Measurements from ENCODE around the gene SLC6A8.
"Not testable (repeated sequence)": the region's sequence is repeated elsewhere in the genome, so short reads cannot be mapped to it uniquely, and the experiment has no call there.

SLC6A8 gene

GRCh38 chrX:153731117-153731844, 43.6 kb downstream of the SLC6A8 start:
- DNase-seq (ENCODE audit: low read depth in 2 of 2), result no peak

GRCh38 chrX:153731845-153732215, 44.1 kb downstream of the SLC6A8 start:
- no peak for DNase-seq (ENCODE audit: low read depth in 2 of 2)

GRCh38 chrX:153732401-153732800, 44.7 kb downstream of the SLC6A8 start:
- no peak for DNase-seq (ENCODE audit: low read depth in 2 of 2)

GRCh38 chrX:153733651-153734240, 46.0 kb downstream of the SLC6A8 start:
- DNase-seq (ENCODE audit: low read depth in 2 of 2), result no peak

GRCh38 chrX:153734871-153735270, 47.1 kb downstream of the SLC6A8 start:
- DNase-seq (ENCODE audit: low read depth in 2 of 2), result no peak

- no peak for DNase-seq (ENCODE audit: low read depth in 2 of 2)
Measured at GRCh38 chrX:153735274-153735673, 47.5 kb downstream of the SLC6A8 start.

GRCh38 chrX:153736071-153736820, 48.5 kb downstream of the SLC6A8 start:
- no peak for DNase-seq (ENCODE audit: low read depth in 2 of 2)

GRCh38 chrX:153736871-153737441, 49.2 kb downstream of the SLC6A8 start:
- no peak for DNase-seq (ENCODE audit: low read depth in 2 of 2)

GRCh38 chrX:153738056-153738605, 50.4 kb downstream of the SLC6A8 start:
- no peak for DNase-seq (ENCODE audit: low read depth in 2 of 2)

GRCh38 chrX:153739754-153740486, 52.2 kb downstream of the SLC6A8 start:
- no peak for DNase-seq (ENCODE audit: low read depth in 2 of 2)

GRCh38 chrX:153740631-153741222, 53.0 kb downstream of the SLC6A8 start:
- DNase-seq (ENCODE audit: low read depth in 2 of 2), result no peak

GRCh38 chrX:153741446-153741845, 53.7 kb downstream of the SLC6A8 start:
- no peak for DNase-seq (ENCODE audit: low read depth in 2 of 2)

- DNase-seq (ENCODE audit: low read depth in 2 of 2), result not testable (repeated sequence)
Measured at GRCh38 chrX:153742111-153742510, 54.4 kb downstream of the SLC6A8 start.

- DNase-seq (ENCODE audit: low read depth in 2 of 2), result not testable (repeated sequence)
Measured at GRCh38 chrX:153742796-153743467, 55.2 kb downstream of the SLC6A8 start.

GRCh38 chrX:153743468-153744209, 55.9 kb downstream of the SLC6A8 start:
- DNase-seq (ENCODE audit: low read depth in 2 of 2), result not testable (repeated sequence)

GRCh38 chrX:153744210-153745066, 56.7 kb downstream of the SLC6A8 start:
- DNase-seq (ENCODE audit: low read depth in 2 of 2), result no peak

- DNase-seq (ENCODE audit: low read depth in 2 of 2), result not testable (repeated sequence)
Measured at GRCh38 chrX:153745067-153745433, 57.3 kb downstream of the SLC6A8 start.
